Testis (tissue), 5 donors: ENCODE measurements around the gene DNASE2. TPM values are rescaled to one million over a fixed set of nuclear protein-coding genes. Genes with fewer than 3 reads are reported as not detected.

ENCODE experiments used
- DNase-seq: peaks from one replicate; pipeline ENCODE4 v3.0.0-alpha.2; 2019
- H3K27ac ChIP-seq, 2 donors: fragments of 200-600 bp; sonication (generic); one replicate each; pipeline ENCODE4 v1.5.1; 2019
- H3K27me3 ChIP-seq: fragments of 200-600 bp; sonication (generic); one replicate; pipeline ENCODE4 v1.5.1; 2019
- H3K36me3 ChIP-seq: fragments of 200-600 bp; sonication (generic); one replicate; pipeline ENCODE4 v1.5.1; 2017; ENCODE audit warnings: low read depth; ENCODE audit errors: missing control alignments
- H3K4me1 ChIP-seq: fragments of 200-600 bp; sonication (generic); one replicate; pipeline ENCODE4 v1.5.1; 2019
- H3K4me3 ChIP-seq, 2 donors: fragments of 200-600 bp; sonication (generic); one replicate each; pipeline ENCODE4 v1.5.1; 2017 to 2019
- H3K9me3 ChIP-seq: fragments of 200-600 bp; sonication (generic); one replicate; pipeline ENCODE4 v1.5.1; 2017
- CTCF ChIP-seq, 3 experiments: fragments of 450-650 bp in 2 of 3; fragments of 200-600 bp in 1 of 3; sonication (generic) in 1 of 3; IDR thresholded peaks; one replicate each; pipeline ENCODE4 v1.5.1; 2016 to 2019; ENCODE audit warnings: antibody characterized with exemption in 3 of 3, mild to moderate bottlenecking in 2 of 3, moderate library complexity in 1 of 3
- POLR2A ChIP-seq: fragments of 450-650 bp; IDR thresholded peaks from one replicate; pipeline ENCODE4 v1.6.1; 2017; ENCODE audit warnings: antibody characterized with exemption, mild to moderate bottlenecking, moderate library complexity
- WGBS, 2 donors: methylation state at CpG; one replicate each; pipeline ENCODE4 v1.1.5; 2018; 5-methylcytosine and 5-hydroxymethylcytosine counted together
- intact Hi-C: fragments of 100-400 bp; cut with DNase I; formaldehyde crosslinking; loops from one replicate; pipeline ENCODE4 v1.15.1; 2023; ENCODE audit warnings: low total_unique reads
- long read RNA-seq, 2 donors: transcript quantifications; one replicate each; lab custom pipeline, GENCODE V29; 2026
- polyA plus RNA-seq: library from polyadenylated mRNA; stranded (reverse); fragments of 350-450 nt; fragmentation: Illumina TruSeq; extraction: RNeasy Lipid Tissue Mini Kit (QIAGEN cat#74804); gene quantifications from one replicate; pipeline ENCODE4 v1.2.3, GENCODE V29; 2014; ENCODE audit warnings: low read depth, low replicate concordance; ENCODE audit not compliant: insufficient read depth
- total RNA-seq, 2 donors: library from RNA; depleted of rRNA; stranded (reverse); fragments of >200 nt; gene quantifications; one replicate each; pipeline ENCODE4 v1.2.3, GENCODE V29; 2016

Gene DNASE2
- total RNA-seq (10 to 100 TPM in 1 of 2 donors, 1 to 10 TPM in 1; 9.0 to 17.4 TPM), polyA plus RNA-seq (17.7 TPM)
- long read RNA-seq, donor 1, transcript DNASE2-201 (6 exons, 1,955 nt) = major isoform, 8 of 8 reads
- long read RNA-seq, donor 1, partial matches to known transcripts = 0 of 8 reads
- long read RNA-seq, donor 1, other reads (novel, unspliced or antisense) = 0 of 8 reads
- long read RNA-seq, donor 2, partial matches to known transcripts = 0 of 2 reads
- long read RNA-seq, donor 2, other reads (novel, unspliced or antisense) = 0 of 2 reads

- peaks cover 8% of the 10 kb centered on the region for H3K4me1 ChIP-seq
- no peaks in the 10 kb centered on the region for H3K27me3 ChIP-seq
- peak within 1 kb of the TSS; percentile 67 to 86 for H3K27ac ChIP-seq
- peak within 1 kb of the TSS; percentile 63 to 78 for H3K4me3 ChIP-seq
- no peaks in the 10 kb centered on the region for H3K36me3 ChIP-seq
- intact Hi-C loops = no loop called here
- TF ChIP-seq POLR2A (peak; percentile 11), CTCF (IDR thresholded peaks at IDR 0.05) (no peak)
- WGBS, 2 donors = 1 to 2% methylated on average over 16 to 36 of the region's 38 CpGs
- DNase-seq = peak; percentile 96
- H3K9me3 ChIP-seq = no peaks in the 10 kb centered on the region
Observed at GRCh38 chr19:12881172-12881808, at the start of gene DNASE2. DNASE2 (minus strand) TSS chr19:12881449; CDS start chr19:12881375, 74 bp downstream.

GRCh38 chr19:12930002-12930645 lies 48.9 kb upstream of the DNASE2 start:
- H3K9me3 ChIP-seq = no peaks in the 10 kb centered on the region
- no peak for DNase-seq
- 94 to 96% methylated on average over 18 to 19 of the region's 19 CpGs for WGBS, 2 donors
- H3K4me1 ChIP-seq = peaks cover 7% of the 10 kb centered on the region
- H3K27ac ChIP-seq = no peak overlapping the region
- no peak for TF ChIP-seq POLR2A
- TF ChIP-seq CTCF (IDR thresholded peaks at IDR 0.05) = no peak
- H3K4me3 ChIP-seq = no peak overlapping the region
- H3K36me3 ChIP-seq = no peaks in the 10 kb centered on the region
- H3K27me3 ChIP-seq = no peaks in the 10 kb centered on the region
- intact Hi-C loops = no loop called here

GRCh38 chr19:12924621-12925310 lies 43.5 kb upstream of the DNASE2 start:
- no peaks in the 10 kb centered on the region for H3K27me3 ChIP-seq
- H3K9me3 ChIP-seq = no peaks in the 10 kb centered on the region
- no peak overlapping the region for H3K4me3 ChIP-seq
- no peak for DNase-seq
- H3K27ac ChIP-seq = no peak overlapping the region
- WGBS, 2 donors = 89 to 96% methylated on average over 18 to 28 of the region's 29 CpGs
- H3K36me3 ChIP-seq = no peaks in the 10 kb centered on the region
- TF ChIP-seq POLR2A (no peak), CTCF (IDR thresholded peaks at IDR 0.05) (no peak)
- H3K4me1 ChIP-seq = no peaks in the 10 kb centered on the region
- intact Hi-C loops = no loop called here

- no peaks in the 10 kb centered on the region for H3K27me3 ChIP-seq
- H3K9me3 ChIP-seq = no peaks in the 10 kb centered on the region
- WGBS, 2 donors = 95 to 96% methylated on average over 4 of the region's 4 CpGs
- H3K4me3 ChIP-seq = no peak overlapping the region
- no peak for DNase-seq
- intact Hi-C loops = no loop called here
- peaks cover 4% of the 10 kb centered on the region for H3K4me1 ChIP-seq
- H3K36me3 ChIP-seq = no peaks in the 10 kb centered on the region
- TF ChIP-seq CTCF (IDR thresholded peaks at IDR 0.05) = no peak
- no peak for TF ChIP-seq POLR2A
- no peak overlapping the region for H3K27ac ChIP-seq
Observed at GRCh38 chr19:12922959-12923358, 41.7 kb upstream of the DNASE2 start.
